ENCODE results near the gene AEBP1. TPM values are rescaled to one million over a fixed set of nuclear protein-coding genes. Genes with fewer than 3 reads are reported as not detected.

AEBP1 gene
- total and polyA plus RNA-seq, 2 experiments from 2014 or later: 15.1 to 42.0 TPM

DNA sequence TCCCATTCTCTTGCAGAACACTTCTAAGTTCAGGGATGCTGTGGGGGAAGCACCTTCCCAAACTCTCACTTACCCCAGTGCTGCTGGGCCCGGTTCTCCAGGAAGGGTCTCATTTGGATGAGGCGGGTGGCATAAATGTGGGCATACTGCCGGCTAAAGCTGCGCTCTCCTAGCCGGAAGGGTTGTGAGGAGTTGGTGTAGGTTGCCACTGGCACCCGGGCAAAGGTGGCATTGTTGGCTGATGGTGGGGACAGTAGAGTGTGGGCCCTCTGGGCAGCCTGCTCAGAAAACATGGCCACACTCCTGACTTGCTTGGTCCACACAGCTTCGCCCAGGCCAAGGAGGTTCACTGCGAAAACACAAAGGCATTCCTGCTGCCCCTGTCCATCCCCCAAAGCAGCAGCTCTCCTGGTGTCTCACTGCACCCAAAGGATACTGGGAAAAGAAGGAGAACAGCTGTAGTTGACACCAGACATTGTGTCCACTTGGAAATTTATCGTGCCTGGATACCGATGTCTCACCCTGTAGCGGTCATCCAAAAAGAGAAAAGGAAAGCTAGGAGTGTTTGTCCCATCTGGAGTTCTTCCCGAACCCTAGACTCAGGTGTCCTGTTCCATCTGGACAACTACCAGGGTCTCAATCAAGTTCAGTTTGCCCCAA lies 17.7 kb downstream of the AEBP1 start:
- Histone ChIP-seq H3K79me2 (replicated peaks; ENCODE audit: insufficient read depth) (peaks cover 24% of the 10 kb centered on the region), H3K4me3 (peak overlapping the region; percentile 75), H2AFZ (no peak overlapping the region), H4K20me1 (replicated peaks; ENCODE audit: insufficient read depth) (peaks cover 3% of the 10 kb centered on the region), H3K4me1 (ENCODE audit: insufficient read depth) (peaks cover 15% of the 10 kb centered on the region; the same call in 1 of the 2 replicates), H3K27me3 (ENCODE audit: insufficient read depth) (peaks cover 12% of the 10 kb centered on the region), H3K9me2 (ENCODE audit: insufficient read depth) (no peaks in the 10 kb centered on the region), H3K27ac (ENCODE audit: low read depth) (no peak overlapping the region), H3K4me2 (peak overlapping the region; percentile 88), H3K36me3 (ENCODE audit: insufficient read depth) (peaks cover 12% of the 10 kb centered on the region; the same call in 1 of the 2 replicates), H3F3A (replicated peaks; ENCODE audit: low read depth) (no peaks in the 10 kb centered on the region)
- Mint-ChIP-seq H3K4me1 (peaks cover 11% of the 10 kb centered on the region), H3K9me3 (peaks cover 3% of the 10 kb centered on the region), H3K4me3 (peak overlapping the region; percentile 77), H3K36me3 (ENCODE audit: low read depth) (peaks cover 49% of the 10 kb centered on the region), H3K27ac (no peak overlapping the region), H3K27me3 (ENCODE audit: insufficient read depth, low read depth, poor library complexity) (peaks cover 9% of the 10 kb centered on the region)
- TF ChIP-seq, protein P1, sequence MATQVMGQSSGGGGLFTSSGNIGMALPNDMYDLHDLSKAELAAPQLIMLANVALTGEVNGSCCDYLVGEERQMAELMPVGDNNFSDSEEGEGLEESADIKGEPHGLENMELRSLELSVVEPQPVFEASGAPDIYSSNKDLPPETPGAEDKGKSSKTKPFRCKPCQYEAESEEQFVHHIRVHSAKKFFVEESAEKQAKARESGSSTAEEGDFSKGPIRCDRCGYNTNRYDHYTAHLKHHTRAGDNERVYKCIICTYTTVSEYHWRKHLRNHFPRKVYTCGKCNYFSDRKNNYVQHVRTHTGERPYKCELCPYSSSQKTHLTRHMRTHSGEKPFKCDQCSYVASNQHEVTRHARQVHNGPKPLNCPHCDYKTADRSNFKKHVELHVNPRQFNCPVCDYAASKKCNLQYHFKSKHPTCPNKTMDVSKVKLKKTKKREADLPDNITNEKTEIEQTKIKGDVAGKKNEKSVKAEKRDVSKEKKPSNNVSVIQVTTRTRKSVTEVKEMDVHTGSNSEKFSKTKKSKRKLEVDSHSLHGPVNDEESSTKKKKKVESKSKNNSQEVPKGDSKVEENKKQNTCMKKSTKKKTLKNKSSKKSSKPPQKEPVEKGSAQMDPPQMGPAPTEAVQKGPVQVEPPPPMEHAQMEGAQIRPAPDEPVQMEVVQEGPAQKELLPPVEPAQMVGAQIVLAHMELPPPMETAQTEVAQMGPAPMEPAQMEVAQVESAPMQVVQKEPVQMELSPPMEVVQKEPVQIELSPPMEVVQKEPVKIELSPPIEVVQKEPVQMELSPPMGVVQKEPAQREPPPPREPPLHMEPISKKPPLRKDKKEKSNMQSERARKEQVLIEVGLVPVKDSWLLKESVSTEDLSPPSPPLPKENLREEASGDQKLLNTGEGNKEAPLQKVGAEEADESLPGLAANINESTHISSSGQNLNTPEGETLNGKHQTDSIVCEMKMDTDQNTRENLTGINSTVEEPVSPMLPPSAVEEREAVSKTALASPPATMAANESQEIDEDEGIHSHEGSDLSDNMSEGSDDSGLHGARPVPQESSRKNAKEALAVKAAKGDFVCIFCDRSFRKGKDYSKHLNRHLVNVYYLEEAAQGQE (IDR thresholded peaks at IDR 0.05; ENCODE audit: unreplicated experiment): no peak
- no peak for TF ChIP-seq EZH2 (IDR thresholded peaks at IDR 0.05; ENCODE audit: low read depth, unreplicated experiment)
- TF ChIP-seq, protein P2, sequence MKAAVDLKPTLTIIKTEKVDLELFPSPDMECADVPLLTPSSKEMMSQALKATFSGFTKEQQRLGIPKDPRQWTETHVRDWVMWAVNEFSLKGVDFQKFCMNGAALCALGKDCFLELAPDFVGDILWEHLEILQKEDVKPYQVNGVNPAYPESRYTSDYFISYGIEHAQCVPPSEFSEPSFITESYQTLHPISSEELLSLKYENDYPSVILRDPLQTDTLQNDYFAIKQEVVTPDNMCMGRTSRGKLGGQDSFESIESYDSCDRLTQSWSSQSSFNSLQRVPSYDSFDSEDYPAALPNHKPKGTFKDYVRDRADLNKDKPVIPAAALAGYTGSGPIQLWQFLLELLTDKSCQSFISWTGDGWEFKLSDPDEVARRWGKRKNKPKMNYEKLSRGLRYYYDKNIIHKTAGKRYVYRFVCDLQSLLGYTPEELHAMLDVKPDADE (IDR thresholded peaks at IDR 0.05): no peak
- TF ChIP-seq, protein P3, sequence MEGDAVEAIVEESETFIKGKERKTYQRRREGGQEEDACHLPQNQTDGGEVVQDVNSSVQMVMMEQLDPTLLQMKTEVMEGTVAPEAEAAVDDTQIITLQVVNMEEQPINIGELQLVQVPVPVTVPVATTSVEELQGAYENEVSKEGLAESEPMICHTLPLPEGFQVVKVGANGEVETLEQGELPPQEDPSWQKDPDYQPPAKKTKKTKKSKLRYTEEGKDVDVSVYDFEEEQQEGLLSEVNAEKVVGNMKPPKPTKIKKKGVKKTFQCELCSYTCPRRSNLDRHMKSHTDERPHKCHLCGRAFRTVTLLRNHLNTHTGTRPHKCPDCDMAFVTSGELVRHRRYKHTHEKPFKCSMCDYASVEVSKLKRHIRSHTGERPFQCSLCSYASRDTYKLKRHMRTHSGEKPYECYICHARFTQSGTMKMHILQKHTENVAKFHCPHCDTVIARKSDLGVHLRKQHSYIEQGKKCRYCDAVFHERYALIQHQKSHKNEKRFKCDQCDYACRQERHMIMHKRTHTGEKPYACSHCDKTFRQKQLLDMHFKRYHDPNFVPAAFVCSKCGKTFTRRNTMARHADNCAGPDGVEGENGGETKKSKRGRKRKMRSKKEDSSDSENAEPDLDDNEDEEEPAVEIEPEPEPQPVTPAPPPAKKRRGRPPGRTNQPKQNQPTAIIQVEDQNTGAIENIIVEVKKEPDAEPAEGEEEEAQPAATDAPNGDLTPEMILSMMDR (conservative IDR thresholded peaks at IDR 0.05; ENCODE audit: low read depth in 2 of 2): no peak
- no peak for TF ChIP-seq ZNF331 (CRISPR knock-in tag; IDR thresholded peaks at IDR 0.05; ENCODE audit: low read depth)
- TF ChIP-seq POLR2AphosphoS5 (IDR thresholded peaks at IDR 0.05; ENCODE audit: low read depth): no peak
- TF ChIP-seq JUNB (IDR thresholded peaks at IDR 0.05; ENCODE audit: unreplicated experiment): no peak
- TF ChIP-seq ZNF114 (CRISPR knock-in tag; IDR thresholded peaks at IDR 0.05): no peak
- no peak for TF ChIP-seq EZH2phosphoT487 (IDR thresholded peaks at IDR 0.05; ENCODE audit: unreplicated experiment)
- no peak for TF ChIP-seq STAT1 (IDR thresholded peaks at IDR 0.05; ENCODE audit: unreplicated experiment)
- TF ChIP-seq, protein P4, sequence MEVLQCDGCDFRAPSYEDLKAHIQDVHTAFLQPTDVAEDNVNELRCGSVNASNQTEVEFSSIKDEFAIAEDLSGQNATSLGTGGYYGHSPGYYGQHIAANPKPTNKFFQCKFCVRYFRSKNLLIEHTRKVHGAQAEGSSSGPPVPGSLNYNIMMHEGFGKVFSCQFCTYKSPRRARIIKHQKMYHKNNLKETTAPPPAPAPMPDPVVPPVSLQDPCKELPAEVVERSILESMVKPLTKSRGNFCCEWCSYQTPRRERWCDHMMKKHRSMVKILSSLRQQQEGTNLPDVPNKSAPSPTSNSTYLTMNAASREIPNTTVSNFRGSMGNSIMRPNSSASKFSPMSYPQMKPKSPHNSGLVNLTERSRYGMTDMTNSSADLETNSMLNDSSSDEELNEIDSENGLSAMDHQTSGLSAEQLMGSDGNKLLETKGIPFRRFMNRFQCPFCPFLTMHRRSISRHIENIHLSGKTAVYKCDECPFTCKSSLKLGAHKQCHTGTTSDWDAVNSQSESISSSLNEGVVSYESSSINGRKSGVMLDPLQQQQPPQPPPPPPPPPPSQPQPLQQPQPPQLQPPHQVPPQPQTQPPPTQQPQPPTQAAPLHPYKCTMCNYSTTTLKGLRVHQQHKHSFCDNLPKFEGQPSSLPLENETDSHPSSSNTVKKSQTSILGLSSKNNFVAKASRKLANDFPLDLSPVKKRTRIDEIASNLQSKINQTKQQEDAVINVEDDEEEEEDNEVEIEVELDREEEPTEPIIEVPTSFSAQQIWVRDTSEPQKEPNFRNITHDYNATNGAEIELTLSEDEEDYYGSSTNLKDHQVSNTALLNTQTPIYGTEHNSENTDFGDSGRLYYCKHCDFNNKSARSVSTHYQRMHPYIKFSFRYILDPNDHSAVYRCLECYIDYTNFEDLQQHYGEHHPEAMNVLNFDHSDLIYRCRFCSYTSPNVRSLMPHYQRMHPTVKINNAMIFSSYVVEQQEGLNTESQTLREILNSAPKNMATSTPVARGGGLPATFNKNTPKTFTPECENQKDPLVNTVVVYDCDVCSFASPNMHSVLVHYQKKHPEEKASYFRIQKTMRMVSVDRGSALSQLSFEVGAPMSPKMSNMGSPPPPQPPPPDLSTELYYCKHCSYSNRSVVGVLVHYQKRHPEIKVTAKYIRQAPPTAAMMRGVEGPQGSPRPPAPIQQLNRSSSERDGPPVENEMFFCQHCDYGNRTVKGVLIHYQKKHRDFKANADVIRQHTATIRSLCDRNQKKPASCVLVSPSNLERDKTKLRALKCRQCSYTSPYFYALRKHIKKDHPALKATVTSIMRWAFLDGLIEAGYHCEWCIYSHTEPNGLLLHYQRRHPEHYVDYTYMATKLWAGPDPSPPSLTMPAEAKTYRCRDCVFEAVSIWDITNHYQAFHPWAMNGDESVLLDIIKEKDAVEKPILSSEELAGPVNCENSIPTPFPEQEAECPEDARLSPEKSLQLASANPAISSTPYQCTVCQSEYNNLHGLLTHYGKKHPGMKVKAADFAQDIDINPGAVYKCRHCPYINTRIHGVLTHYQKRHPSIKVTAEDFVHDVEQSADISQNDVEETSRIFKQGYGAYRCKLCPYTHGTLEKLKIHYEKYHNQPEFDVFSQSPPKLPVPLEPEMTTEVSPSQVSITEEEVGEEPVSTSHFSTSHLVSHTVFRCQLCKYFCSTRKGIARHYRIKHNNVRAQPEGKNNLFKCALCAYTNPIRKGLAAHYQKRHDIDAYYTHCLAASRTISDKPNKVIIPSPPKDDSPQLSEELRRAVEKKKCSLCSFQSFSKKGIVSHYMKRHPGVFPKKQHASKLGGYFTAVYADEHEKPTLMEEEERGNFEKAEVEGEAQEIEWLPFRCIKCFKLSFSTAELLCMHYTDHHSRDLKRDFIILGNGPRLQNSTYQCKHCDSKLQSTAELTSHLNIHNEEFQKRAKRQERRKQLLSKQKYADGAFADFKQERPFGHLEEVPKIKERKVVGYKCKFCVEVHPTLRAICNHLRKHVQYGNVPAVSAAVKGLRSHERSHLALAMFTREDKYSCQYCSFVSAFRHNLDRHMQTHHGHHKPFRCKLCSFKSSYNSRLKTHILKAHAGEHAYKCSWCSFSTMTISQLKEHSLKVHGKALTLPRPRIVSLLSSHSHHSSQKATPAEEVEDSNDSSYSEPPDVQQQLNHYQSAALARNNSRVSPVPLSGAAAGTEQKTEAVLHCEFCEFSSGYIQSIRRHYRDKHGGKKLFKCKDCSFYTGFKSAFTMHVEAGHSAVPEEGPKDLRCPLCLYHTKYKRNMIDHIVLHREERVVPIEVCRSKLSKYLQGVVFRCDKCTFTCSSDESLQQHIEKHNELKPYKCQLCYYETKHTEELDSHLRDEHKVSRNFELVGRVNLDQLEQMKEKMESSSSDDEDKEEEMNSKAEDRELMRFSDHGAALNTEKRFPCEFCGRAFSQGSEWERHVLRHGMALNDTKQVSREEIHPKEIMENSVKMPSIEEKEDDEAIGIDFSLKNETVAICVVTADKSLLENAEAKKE (CRISPR knock-in tag; IDR thresholded peaks at IDR 0.05): no peak
- no peak for DNase-seq (ENCODE audit: low spot score)
- ATAC-seq: no peak
